22Rv1 (cell line): ENCODE results near the gene TRAPPC4.
A peak's percentile ranks its signal among the peaks of the same experiment; 100 is the strongest.
"Not testable (repeated sequence)": the region's sequence is repeated elsewhere in the genome, so short reads cannot be mapped to it uniquely, and the experiment has no call there.

ENCODE experiments used
- H3K27ac ChIP-seq: fragments of 450-650 bp; 2 replicates; pipeline ENCODE4 v1.5.1; 2017
- ZFX ChIP-seq: fragments of 450-650 bp; IDR thresholded peaks from 2 replicates; pipeline ENCODE4 v1.6.1; 2017; ENCODE audit warnings: antibody characterized with exemption, borderline replicate concordance
- TF ChIP-seq, protein P1 (sequence below): fragments of 450-650 bp; IDR thresholded peaks from 2 replicates; pipeline ENCODE4 v1.5.1; 2017; ENCODE audit warnings: mild to moderate bottlenecking

The TRAPPC4 gene

DNA sequence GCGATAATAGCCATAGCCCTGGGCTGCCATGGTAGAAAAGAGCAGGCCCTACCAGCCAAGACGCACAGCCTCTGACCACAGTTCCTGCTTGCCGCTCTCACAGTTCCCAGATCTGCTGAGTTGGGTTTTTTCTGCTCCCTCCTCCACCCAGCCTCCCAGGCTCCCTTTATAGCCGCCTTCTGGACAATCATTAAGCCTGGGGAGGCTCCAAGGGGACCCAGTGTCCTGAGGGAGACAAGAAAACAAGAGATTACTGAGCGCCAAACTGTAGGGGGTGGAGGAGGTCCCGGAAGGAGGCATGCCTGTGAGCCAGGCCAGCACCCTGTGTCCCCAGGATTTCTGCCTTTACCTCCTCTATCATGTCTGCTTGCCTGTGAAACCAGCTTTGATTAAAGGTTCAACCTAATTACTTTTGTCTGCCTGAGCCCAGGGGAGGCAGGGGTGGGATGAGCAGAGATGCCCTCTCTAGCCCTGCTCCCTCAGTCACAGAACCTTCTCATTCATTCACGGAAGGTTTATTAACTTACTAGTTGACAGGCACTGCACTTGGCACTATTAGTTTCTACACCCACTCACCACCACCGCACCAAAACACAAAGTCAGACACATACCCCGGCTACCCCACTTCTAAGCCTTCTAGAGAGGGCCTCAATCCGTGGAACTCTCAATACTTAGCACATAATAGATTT, 10.9 kb downstream of the TRAPPC4 start:
- H3K27ac ChIP-seq, result peak overlapping the region; percentile 76
- no peak for TF ChIP-seq ZFX
- TF ChIP-seq, protein P1, sequence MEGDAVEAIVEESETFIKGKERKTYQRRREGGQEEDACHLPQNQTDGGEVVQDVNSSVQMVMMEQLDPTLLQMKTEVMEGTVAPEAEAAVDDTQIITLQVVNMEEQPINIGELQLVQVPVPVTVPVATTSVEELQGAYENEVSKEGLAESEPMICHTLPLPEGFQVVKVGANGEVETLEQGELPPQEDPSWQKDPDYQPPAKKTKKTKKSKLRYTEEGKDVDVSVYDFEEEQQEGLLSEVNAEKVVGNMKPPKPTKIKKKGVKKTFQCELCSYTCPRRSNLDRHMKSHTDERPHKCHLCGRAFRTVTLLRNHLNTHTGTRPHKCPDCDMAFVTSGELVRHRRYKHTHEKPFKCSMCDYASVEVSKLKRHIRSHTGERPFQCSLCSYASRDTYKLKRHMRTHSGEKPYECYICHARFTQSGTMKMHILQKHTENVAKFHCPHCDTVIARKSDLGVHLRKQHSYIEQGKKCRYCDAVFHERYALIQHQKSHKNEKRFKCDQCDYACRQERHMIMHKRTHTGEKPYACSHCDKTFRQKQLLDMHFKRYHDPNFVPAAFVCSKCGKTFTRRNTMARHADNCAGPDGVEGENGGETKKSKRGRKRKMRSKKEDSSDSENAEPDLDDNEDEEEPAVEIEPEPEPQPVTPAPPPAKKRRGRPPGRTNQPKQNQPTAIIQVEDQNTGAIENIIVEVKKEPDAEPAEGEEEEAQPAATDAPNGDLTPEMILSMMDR, result no peak

DNA sequence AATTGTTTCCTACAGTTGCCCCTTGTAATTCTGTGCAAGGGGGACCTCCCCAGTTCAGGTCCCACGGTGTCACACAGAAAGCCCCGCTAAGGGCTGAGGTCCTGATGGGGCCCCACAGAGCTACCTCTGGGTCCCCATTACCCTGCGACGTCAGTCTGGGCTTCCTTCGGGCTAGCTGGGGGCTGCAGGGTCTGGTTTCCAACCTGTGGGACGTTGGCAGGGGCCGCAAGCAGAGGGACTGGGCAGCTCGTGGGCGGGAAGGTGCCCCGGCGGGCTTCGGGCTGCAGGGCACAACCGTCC, 11.4 kb downstream of the TRAPPC4 start:
- TF ChIP-seq, protein P1, result no peak
- TF ChIP-seq ZFX, result no peak
- peak overlapping the region; percentile 76 for H3K27ac ChIP-seq

DNA sequence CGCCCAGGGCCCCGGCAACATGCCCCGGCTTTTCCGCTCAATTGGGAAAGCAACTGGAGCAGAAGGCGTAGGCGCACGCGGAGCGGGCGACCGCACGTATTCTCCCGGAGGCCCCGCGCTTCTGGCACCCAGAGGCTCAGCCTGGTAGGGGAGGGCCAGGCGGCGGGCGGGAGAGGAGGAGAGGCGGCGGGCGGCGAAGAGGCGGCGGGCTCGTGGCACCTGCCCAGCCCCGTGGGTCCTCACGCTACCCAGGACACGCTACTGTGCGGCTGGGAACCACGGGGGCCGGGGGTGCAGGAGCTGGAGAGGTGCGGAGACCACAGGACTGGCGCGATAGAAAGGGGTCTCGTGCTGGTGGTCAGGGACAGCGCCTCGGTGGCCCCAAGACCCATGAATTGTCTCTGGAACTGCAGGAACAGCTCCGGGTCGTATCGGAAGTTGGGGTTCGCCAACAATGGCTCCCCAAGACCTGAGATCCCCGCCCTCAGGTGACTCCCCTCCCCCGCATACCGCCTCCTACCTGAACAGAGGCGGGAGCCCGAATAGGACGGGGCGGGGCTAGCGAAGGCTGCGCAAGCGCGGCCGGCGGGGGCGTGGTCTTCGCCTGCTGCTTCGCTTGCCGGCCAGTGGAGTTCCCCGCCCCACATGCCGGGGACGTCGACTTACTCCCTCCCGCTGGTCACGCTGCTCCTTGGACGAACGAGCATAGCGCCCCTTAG, 11.9 kb downstream of the TRAPPC4 start, which contains the start of gene SLC37A4:
TSS of gene SLC37A4 (minus strand) at position 549 of the 719 bp plus-strand sequence.
- TF ChIP-seq ZFX, result no peak
- TF ChIP-seq, protein P1, result peak; percentile 97; the same call in 1 of the 2 replicates
- peak within 1 kb of the TSS; percentile 76 for H3K27ac ChIP-seq

DNA sequence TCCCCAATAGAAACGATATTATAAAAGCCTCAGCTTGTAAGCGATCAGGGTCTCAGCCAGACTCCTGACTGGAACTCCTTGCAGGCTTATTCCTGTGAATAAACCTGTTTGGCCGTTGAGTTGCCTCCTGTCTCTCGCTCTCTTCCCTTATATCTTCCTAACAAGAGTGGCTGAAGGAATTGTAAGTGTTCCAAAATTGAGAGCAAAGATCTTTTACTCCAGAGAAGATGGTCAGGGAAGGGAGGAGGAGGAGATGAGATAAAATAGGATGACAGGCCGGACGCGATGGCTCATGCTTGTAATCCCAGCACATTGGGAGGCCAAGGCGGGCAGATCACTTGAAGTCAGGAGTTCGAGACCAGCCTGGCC, 13.3 kb downstream of the TRAPPC4 start:
- TF ChIP-seq, protein P1, result no peak
- TF ChIP-seq ZFX, result no peak
- no peak overlapping the region for H3K27ac ChIP-seq

GRCh38 chr11:119033421-119033820, 14.9 kb downstream of the TRAPPC4 start:
- not testable (repeated sequence) for H3K27ac ChIP-seq

DNA sequence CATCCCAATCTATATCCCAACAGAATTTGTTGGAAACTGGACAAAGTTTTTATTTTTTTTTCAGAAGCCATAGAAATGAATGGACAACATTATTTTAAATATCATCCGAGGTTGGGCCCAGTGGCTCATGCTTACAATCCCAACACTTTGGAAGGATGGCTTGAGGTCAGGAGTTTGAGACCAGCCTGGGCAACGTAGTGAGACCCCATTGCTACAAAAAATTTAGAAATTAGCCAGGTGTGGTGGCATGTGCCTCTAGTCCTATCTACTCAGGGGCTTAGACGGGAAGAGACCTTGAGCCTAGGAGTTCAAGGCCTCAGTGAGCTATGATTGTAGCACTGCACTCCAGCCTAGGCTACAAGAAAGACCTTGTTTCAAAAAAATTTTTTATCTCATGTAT, 16.2 kb downstream of the TRAPPC4 start:
- no peak overlapping the region for H3K27ac ChIP-seq
- TF ChIP-seq, protein P1, result no peak
- TF ChIP-seq ZFX, result no peak

DNA sequence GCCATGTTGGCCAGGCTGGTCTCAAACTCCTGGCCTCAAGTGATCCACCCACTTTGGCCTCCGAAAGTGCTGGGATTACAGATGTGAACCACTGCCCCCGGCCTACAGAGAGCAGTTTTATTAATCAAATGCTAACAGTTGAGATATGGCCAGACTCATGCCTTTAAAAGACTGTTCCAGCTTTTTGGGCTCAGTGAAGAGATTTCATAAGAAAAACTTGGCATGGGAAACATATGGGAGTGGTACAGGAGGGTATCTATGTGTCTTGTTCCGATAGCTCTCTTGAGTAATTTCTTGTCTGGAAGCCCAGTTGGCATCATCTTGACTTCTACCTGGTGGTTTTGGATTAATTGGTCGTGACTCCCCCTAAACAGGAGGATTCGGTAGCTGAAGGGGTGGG, 20.3 kb downstream of the TRAPPC4 start:
- no peak for TF ChIP-seq ZFX
- TF ChIP-seq, protein P1, result no peak
- no peak overlapping the region for H3K27ac ChIP-seq

GRCh38 chr11:119039471-119039870, 20.9 kb downstream of the TRAPPC4 start:
- H3K27ac ChIP-seq, result not testable (repeated sequence)
